GM12878 (cell line): ENCODE data around the gene ANKRD55. TPM values are rescaled to one million over a fixed set of nuclear protein-coding genes. Genes with fewer than 3 reads are reported as not detected.

Experiments used
- BCL3 ChIP-seq: IDR thresholded peaks from 2 replicates; pipeline ENCODE4 v1.6.1; 2011; ENCODE audit warnings: borderline replicate concordance, low read depth, mild to moderate bottlenecking, moderate library complexity, low read length; ENCODE audit not compliant: insufficient read depth, poor library complexity, severe bottlenecking
- BHLHE40 ChIP-seq, 2 experiments: fragments of 450-650 bp in 1 of 2; IDR thresholded peaks; 2 replicates each; pipeline ENCODE4 v1.6.1; 2011 to 2017; ENCODE audit warnings: low read depth in 2 of 2, borderline replicate concordance in 1 of 2, improper control_type of control experiment in 1 of 2, low read length in 1 of 2, mild to moderate bottlenecking in 1 of 2
- BRCA1 ChIP-seq: IDR thresholded peaks from 2 replicates; pipeline ENCODE4 v1.6.1; 2011; ENCODE audit warnings: low read depth, low read length, improper control_type of control experiment
- CBX5 ChIP-seq: sonication (generic); IDR thresholded peaks from 2 replicates; pipeline ENCODE4 v1.6.1; 2016; ENCODE audit warnings: low read depth, moderate library complexity, mild to moderate bottlenecking, inconsistent platforms
- CEBPB ChIP-seq, 2 experiments: fragments of 150-350 bp in 1 of 2; IDR thresholded peaks; 2 replicates each; pipeline ENCODE4 v1.6.1; 2012 to 2014; ENCODE audit warnings: low read depth in 2 of 2, low read length in 2 of 2, borderline replicate concordance in 1 of 2, inconsistent platforms in 1 of 2
- CHD1 ChIP-seq: IDR thresholded peaks from 2 replicates; pipeline ENCODE4 v1.6.1; 2012; ENCODE audit warnings: low read depth, low read length, improper control_type of control experiment
- CHD4 ChIP-seq: fragments of 200-600 bp; sonication (generic); IDR thresholded peaks from 2 replicates; pipeline ENCODE4 v1.6.1; 2016; ENCODE audit warnings: mild to moderate bottlenecking
- CREM ChIP-seq: IDR thresholded peaks from 2 replicates; pipeline ENCODE4 v1.6.1; 2014; ENCODE audit warnings: antibody characterized with exemption, low read depth
- EGR1 ChIP-seq, 2 experiments: IDR thresholded peaks; 1 replicate in 1 of 2; 2 replicates in 1 of 2; pipeline ENCODE4 v1.6.1; 2011 to 2012; ENCODE audit warnings: low read depth in 2 of 2, low read length in 2 of 2, borderline replicate concordance in 1 of 2, mild to moderate bottlenecking in 1 of 2, moderate library complexity in 1 of 2
- FOXK2 ChIP-seq: fragments of 450-650 bp; IDR thresholded peaks from 2 replicates; pipeline ENCODE4 v1.6.1; 2017; ENCODE audit warnings: mild to moderate bottlenecking, moderate library complexity
- HSF1 ChIP-seq: fragments of 150-350 bp; IDR thresholded peaks from 2 replicates; pipeline ENCODE4 v1.6.1; 2014; ENCODE audit warnings: mild to moderate bottlenecking, low read depth, low read length
- MLLT1 ChIP-seq: fragments of 450-650 bp; IDR thresholded peaks from 2 replicates; pipeline ENCODE4 v1.6.1; 2016; ENCODE audit warnings: mild to moderate bottlenecking
- NFYB ChIP-seq: IDR thresholded peaks from 2 replicates; pipeline ENCODE4 v1.6.1; 2011; ENCODE audit warnings: low read depth, mild to moderate bottlenecking, low read length, improper control_type of control experiment, moderate library complexity; ENCODE audit not compliant: insufficient read depth
- NR2C2 ChIP-seq: IDR thresholded peaks from 2 replicates; pipeline ENCODE4 v1.6.1; 2011; ENCODE audit warnings: borderline replicate concordance, low read depth; ENCODE audit not compliant: control insufficient read depth, insufficient read length
- NR2F1 ChIP-seq: fragments of 450-650 bp; conservative IDR thresholded peaks from 2 replicates; pipeline ENCODE4 v1.6.1; 2017; ENCODE audit warnings: mild to moderate bottlenecking
- RCOR1 ChIP-seq: conservative IDR thresholded peaks from 2 replicates; pipeline ENCODE4 v1.6.1; 2012; ENCODE audit warnings: low read depth, low read length, improper control_type of control experiment
- RELA ChIP-seq: fragments of 450-650 bp; IDR thresholded peaks from 2 replicates; pipeline ENCODE4 v1.8.0; 2014; ENCODE audit warnings: borderline replicate concordance; ENCODE audit not compliant: partially characterized antibody
- SIX5 ChIP-seq: IDR thresholded peaks from 2 replicates; pipeline ENCODE4 v1.6.1; 2011; ENCODE audit warnings: mild to moderate bottlenecking, low read depth, low read length, moderate library complexity; ENCODE audit not compliant: severe bottlenecking
- SREBF2 ChIP-seq: IDR thresholded peaks from 2 replicates; pipeline ENCODE4 v1.6.1; 2012; ENCODE audit warnings: mild to moderate bottlenecking, low read length
- SRF ChIP-seq, 2 experiments: IDR thresholded peaks; 2 replicates each; pipeline ENCODE4 v1.6.1; 2011; ENCODE audit warnings: low read depth in 2 of 2, low read length in 2 of 2, mild to moderate bottlenecking in 1 of 2, moderate library complexity in 1 of 2
- SUZ12 ChIP-seq: fragments of 200-600 bp; sonication (generic); IDR thresholded peaks from one replicate; pipeline ENCODE4 v1.6.1; 2018; ENCODE audit warnings: antibody characterized with exemption, mild to moderate bottlenecking; ENCODE audit not compliant: unreplicated experiment
- ZNF217 ChIP-seq: fragments of 450-650 bp; IDR thresholded peaks from 2 replicates; pipeline ENCODE4 v1.6.1; 2017; ENCODE audit warnings: antibody characterized with exemption, mild to moderate bottlenecking
- ZNF687 ChIP-seq: fragments of 450-650 bp; IDR thresholded peaks from 2 replicates; pipeline ENCODE4 v1.6.1; 2017; ENCODE audit warnings: mild to moderate bottlenecking, moderate library complexity
- ZSCAN29 ChIP-seq: fragments of 450-650 bp; IDR thresholded peaks from 2 replicates; pipeline ENCODE4 v1.6.1; 2017; ENCODE audit warnings: mild to moderate bottlenecking, moderate library complexity
- polyA plus RNA-seq, 11 experiments: library from polyadenylated mRNA; depleted of rRNA in 4 of 11; unstranded in 6 of 11; stranded (reverse) in 5 of 11; fragments of >200 nt; fragmentation: Nextera tagmentation in 4 of 11; fragmentation: Illumina TruSeq in 1 of 11; extraction: Ambion mirVana in 4 of 11; extraction: Trizol in 1 of 11; gene quantifications; 1 replicate in 1 of 11; 2 replicates in 10 of 11; pipeline versions ENCODE4 v1.2.1 to v1.2.3, GENCODE V29; 2011 to 2016; ENCODE audit warnings: inconsistent platforms in 2 of 11, missing spikeins in 2 of 11, low read depth in 1 of 11
- total RNA-seq, 4 experiments: library from RNA; depleted of rRNA in 3 of 4; stranded (reverse); fragments of >200 nt in 3 of 4; fragmentation: Illumina TruSeq in 1 of 4; extraction: Trizol in 1 of 4; gene quantifications; 2 replicates each; pipeline versions ENCODE4 v1.2.1 to v1.2.3, GENCODE V29; 2013 to 2021

ANKRD55 gene
- total and polyA plus RNA-seq, 10 of the 15 experiments (the other 5 are each of a cell fraction or from before 2014, with no cell fraction given) = 0.04 TPM; not detected in 9

- TF ChIP-seq ZNF687 (0 out of 2 replicates have a peak, but pooled peaks have one; percentile 38), MLLT1 (no peak), NR2F1 (peak; percentile 87; the same call in 1 of the 2 replicates), CBX5 (no peak), CHD4 (no peak), EGR1 (IDR thresholded peaks at IDR 0.05; ENCODE audit: borderline replicate concordance in 1 of 2, low read depth in 2 of 2, low read length in 2 of 2) (no peak), NR2C2 (no peak), FOXK2 (no peak), ZNF217 (peak; percentile 79; the same call in 1 of the 2 replicates), SIX5 (no peak), CHD1 (no peak), BHLHE40 (IDR thresholded peaks at IDR 0.05; ENCODE audit: borderline replicate concordance in 1 of 2, low read depth in 2 of 2, low read length in 1 of 2) (peak in 1 of 2 experiments; percentile 9; a peak in 1 of 4 replicates), BRCA1 (no peak), ZSCAN29 (no peak), CEBPB (IDR thresholded peaks at IDR 0.05; ENCODE audit: borderline replicate concordance in 1 of 2, low read depth in 2 of 2, low read length in 2 of 2) (no peak), RELA (no peak), NFYB (no peak), HSF1 (no peak), BCL3 (peak; percentile 25), CREM (no peak), SREBF2 (no peak), SUZ12 (no peak), SRF (IDR thresholded peaks at IDR 0.05; ENCODE audit: low read depth in 2 of 2, low read length in 2 of 2) (no peak), RCOR1 (no peak)
Measured at GRCh38 chr5:56056875-56057274, 176.3 kb downstream of the ANKRD55 start (continued).
